HG02870 (cell line): ENCODE data around the gene CCDC148.
"Not testable (repeated sequence)": the region's sequence is repeated elsewhere in the genome, so short reads cannot be mapped to it uniquely, and the experiment has no call there.

ENCODE experiments used
- ATAC-seq: cut with Tn5 transposase; IDR thresholded peaks from one replicate; pipeline ENCODE4 v1.9.1; 2021; ENCODE audit warnings: mild to moderate bottlenecking, moderate library complexity; ENCODE audit not compliant: unreplicated experiment

The CCDC148 gene

GRCh38 chr2:158300394-158300793 is 156.2 kb downstream of the CCDC148 start:
- no peak for ATAC-seq

DNA sequence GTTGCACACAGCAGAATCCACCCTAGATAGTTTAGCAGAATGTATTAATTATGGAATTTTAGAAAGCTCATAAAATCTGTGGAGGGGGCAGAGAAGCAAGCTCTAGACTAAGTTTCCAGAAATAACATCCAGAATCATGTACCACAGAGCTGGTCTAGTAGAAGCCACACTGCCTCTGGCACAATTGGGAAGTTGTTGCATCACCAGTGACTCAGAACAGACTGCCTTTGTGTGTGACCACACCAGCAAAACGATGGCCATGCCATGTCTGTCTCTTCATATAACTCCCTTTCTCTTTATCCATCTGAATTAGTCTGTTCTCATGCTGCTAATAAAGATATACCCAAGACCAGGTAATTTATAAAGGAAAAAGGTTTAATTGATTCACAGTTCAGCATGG is 158.9 kb downstream of the CCDC148 start:
- ATAC-seq, result no peak

DNA sequence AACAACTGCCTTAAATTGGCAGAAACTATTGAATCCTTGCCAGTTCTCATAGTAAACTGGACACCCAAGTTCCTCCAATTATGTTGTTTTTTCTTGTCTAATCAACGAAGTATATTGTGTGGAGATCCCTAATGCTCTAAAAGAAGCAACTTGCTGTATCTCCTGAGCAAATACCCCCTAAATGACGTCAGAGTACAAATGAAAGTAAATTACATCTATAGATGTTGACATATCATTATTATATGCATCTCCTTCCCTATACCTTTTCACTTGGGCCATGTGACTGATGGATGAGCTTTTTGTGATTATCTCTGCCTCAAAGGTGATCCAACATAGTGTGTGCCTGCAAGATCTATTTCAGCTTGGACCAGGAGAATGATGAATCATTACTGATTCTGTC is 159.4 kb downstream of the CCDC148 start:
- ATAC-seq, result no peak

GRCh38 chr2:158293722-158294121 is 162.8 kb downstream of the CCDC148 start:
- no peak for ATAC-seq

DNA sequence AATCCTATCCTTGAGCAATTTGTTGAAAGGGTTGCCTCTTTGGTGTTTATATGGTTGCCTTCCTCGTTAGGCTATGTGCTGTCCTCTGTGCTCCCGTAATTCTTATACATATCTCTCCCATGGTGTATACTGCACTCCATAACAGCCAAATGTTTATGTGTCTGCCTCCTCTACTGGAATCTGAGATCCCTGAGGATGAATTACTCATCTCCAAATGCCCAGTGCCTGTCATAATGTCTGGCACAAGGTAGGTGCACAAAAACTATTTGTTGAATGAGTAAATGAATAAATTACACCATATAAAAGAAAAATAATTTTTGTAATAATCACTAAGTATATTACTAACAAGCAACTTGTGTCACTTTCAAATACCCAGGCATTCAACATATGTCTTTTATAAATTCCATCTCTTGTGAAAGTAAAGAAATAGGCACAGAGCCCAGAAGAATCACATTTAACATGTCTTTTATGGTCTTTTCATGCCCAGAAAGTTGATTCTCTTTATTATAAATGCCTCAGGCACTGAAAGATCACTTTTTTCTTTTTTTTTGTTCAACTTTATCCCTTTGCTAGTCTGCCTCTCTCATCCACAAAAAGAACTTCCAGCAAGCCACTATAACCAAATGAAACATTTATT is 164.9 kb downstream of the CCDC148 start:
- no peak for ATAC-seq

DNA sequence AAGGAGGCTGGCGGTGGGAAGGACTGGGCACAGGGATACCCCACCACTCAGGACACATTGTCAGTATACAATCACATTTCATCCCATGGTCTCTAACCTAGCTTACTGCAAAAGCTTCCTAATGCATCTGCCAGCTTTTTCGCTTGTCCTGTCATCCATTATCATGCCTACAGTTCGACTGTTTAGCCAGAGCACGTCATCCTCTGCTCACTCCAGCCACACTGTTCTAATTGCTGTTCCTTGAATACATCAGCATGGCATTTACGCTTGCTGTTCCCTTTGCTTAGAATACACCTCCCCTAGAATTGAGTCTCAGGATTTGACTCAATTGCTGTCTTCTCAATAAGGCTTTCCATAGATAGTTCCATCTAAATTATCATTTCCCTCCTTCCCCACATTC is 166.3 kb downstream of the CCDC148 start:
- ATAC-seq, result no peak

- no peak for ATAC-seq
Observed at GRCh38 chr2:158276619-158277471, 179.7 kb downstream of the CCDC148 start.

GRCh38 chr2:158273791-158274190 is 182.8 kb downstream of the CCDC148 start:
- ATAC-seq, result no peak

DNA sequence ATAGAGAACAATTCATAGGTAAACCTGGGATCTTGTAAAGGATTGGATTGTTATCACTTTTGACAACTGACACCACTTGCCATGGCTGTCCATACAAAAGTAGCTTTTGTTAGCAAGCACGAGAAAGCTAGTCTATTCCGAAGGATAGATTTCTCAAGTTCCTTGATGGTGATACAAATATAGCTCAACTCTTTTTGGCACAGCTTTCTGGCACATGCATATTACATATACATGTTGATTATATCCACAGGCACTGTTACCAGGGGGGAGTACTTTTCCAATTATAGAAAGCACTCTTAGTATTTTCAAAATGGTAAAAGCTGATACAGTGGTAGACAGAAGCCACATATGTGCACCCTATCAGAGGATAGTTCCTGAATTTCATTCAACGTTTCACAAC is 186.0 kb downstream of the CCDC148 start:
- ATAC-seq, result no peak

GRCh38 chr2:158269143-158269542 is 187.4 kb downstream of the CCDC148 start:
- no peak for ATAC-seq

DNA sequence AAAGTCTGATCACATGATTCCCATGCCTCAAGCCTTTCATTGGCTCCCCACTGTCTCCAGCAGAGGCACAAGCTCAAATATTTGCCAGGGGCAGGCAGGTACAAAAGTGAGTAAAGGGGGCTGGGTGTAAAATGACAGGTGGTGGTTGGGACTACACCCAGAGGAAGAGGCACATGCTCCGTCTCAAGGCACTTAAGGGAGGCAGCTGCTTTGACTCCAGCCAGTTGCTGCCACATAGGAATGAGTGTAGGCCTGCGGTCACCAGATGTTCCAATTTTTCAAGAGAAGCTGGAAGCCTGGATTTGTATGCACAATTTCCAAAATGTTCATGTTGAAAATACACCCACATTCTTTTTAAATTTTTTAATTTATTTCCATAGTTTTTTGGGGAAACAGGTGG is 190.4 kb downstream of the CCDC148 start:
- no peak for ATAC-seq

GRCh38 chr2:158255257-158255656 is 201.3 kb downstream of the CCDC148 start:
- ATAC-seq, result no peak

GRCh38 chr2:158253170-158253569 is 203.4 kb downstream of the CCDC148 start:
- no peak for ATAC-seq

GRCh38 chr2:158251356-158251755 is 205.2 kb downstream of the CCDC148 start:
- no peak for ATAC-seq

DNA sequence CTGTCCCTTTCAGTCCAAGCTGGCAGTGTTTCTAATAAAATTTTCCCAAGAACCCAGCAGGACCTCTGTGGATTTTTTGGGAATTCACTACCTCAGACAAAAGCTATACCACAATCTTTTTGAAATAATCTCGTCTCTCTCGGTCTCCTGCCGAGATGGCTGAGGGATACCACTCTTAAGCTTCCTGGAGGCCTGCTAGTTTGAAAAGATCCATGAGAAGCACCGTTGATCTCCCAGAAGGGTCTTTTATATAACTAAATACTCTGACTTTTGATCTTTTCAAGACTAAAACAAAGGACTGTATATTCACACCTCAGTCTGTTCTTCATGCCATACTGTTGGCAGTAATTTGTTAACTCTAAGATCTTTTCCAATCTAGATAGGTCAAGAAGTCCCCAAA is 213.2 kb downstream of the CCDC148 start:
- no peak for ATAC-seq

GRCh38 chr2:158242280-158242679 is 214.3 kb downstream of the CCDC148 start:
- no peak for ATAC-seq

- no peak for ATAC-seq
Observed at GRCh38 chr2:158240975-158241374, 215.6 kb downstream of the CCDC148 start.

DNA sequence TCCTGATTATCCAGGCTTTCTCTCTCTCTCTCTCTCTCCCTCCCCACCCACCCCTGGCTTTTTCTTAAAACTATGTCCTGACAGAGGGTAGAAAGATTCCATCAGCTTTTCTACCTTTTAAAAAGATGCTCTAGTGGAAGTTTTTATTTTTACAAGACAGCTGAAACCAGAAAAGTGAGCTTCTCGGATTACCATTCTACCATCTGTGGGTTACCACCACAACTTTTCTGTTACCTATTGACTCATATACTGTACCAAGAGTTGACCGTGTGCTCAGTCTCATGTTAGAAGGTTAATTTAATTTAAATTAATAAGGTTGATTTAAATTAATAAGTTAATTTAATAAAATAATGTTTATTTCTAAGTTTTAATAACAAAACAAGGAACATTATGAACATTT is 217.3 kb downstream of the CCDC148 start:
- ATAC-seq, result no peak

GRCh38 chr2:158234497-158234896 is 222.1 kb downstream of the CCDC148 start:
- ATAC-seq, result no peak

GRCh38 chr2:158232476-158232875 is 224.1 kb downstream of the CCDC148 start:
- no peak for ATAC-seq

GRCh38 chr2:158228943-158229508 is 227.5 kb downstream of the CCDC148 start:
- ATAC-seq, result no peak

- ATAC-seq, result not testable (repeated sequence)
Observed at GRCh38 chr2:158223066-158223465, 233.5 kb downstream of the CCDC148 start.
